SH-SY5Y (cell line): ENCODE data around the gene KLHL25.

Source experiments
- GATA2 ChIP-seq: IDR thresholded peaks from 2 replicates; pipeline ENCODE4 v1.6.1; 2011; ENCODE audit warnings: mild to moderate bottlenecking, low read depth, low read length
- GATA3 ChIP-seq: IDR thresholded peaks from 2 replicates; pipeline ENCODE4 v1.6.1; 2011; ENCODE audit warnings: low read depth, mild to moderate bottlenecking, low read length, moderate library complexity

GRCh38 chr15:85758655-85758978 is 36.1 kb downstream of the KLHL25 start:
- TF ChIP-seq GATA3 (no peak), GATA2 (no peak)
